Inflammatory macrophage treated with lipopolysaccharide for 4 hours (primary cell): Measurements from ENCODE around the gene GSTM4.

ENCODE experiments used
- DNase-seq: peaks from one replicate; pipeline ENCODE4 v3.0.0-alpha.2; 2020

GSTM4 gene

DNA sequence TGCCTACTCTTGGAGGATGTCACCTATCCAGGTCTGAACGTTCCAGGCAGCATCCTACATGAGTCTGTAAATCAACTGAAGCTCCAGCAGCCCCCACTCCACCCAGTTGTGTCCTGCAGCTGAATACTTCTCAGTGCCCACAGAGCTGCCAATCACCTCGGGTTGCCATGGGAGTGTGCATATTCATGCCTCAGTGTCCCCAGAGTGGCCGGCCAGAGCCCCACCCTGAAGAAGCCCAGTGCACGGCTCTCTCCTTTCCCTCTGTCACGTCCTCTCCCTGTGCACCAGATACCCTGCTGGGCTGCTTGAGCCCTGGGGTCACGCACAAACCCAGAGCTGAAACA, 16.1 kb upstream of the GSTM4 start:
- no peak for DNase-seq

- peak; percentile 77 for DNase-seq
Observed at GRCh38 chr1:109640285-109640865, 15.5 kb upstream of the GSTM4 start.

DNA sequence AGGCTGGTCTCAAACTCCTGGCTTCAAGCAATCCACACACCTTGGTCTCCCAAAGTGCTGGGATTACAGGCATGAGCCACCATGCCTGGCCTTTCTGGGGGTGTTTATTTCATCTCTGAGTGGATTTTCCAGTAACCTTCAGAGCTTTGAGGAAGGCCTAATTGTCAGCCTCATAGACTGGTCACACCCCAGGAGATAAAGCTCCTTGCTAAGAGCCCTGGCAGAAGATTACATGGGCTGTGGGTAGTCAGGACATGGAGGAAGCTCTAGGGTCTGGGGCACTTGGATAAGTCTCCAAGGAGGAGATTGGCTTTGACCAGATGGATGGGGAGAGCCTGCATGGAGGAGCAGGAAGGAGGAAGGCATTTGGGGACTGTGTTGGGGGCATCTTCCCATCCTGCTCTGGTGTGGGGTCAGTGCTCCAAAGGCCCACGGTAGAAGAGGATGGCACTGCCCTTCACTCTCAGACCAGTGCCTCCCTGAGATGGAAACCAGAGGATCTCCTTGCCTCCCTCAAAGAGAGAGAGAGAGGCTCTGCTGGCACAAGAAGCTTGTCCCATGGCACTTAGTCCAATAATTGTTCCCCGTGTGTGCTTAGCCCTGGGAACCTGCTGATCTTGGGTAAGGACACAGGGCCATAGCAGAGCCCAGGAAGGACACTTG, 14.7 kb upstream of the GSTM4 start:
- no peak for DNase-seq

GRCh38 chr1:109641861-109642260, 14.0 kb upstream of the GSTM4 start:
- DNase-seq: peak; percentile 89

- DNase-seq: peak; percentile 84
Observed at GRCh38 chr1:109642626-109643025, 13.3 kb upstream of the GSTM4 start.

DNA sequence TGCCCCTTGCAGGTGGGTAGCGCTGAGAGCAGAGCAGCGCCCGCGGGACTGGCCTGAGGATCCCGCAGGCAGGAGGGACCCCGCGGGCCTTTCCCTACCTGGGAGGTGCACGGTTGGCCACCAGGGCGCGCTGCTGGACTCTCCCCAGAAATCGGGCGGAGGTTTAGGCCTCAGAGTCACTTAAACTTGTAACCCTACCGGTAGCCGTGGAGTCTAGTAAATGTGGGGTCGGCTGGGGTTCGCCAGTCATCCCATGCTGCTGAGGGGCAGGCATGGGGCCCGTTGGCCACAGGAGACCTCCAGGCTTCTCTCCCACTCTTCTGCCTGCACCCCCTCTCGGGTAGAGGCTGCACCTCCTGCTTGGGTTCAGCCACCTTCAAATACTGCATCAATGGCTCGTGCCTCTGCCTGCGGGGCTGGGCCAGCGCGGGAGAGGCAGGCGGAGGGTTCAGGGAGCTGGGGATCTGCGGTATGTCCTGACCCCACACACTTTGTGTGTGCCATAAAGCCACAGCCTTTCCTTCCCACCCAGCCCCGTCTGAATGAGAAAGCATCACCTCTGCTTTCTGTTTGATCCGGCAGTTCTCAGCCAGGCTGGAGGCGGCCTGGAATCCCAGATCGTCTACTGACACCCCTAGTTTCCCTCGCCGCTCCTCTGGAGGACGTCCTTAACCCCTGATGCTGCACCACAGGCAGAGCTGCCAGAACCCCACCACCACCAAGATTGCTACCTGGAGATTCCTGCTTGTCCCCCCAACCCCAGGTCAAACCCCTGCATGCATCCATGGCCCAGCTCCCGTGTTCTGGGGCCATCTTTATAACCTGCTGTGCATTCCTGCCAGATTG, 12.3 kb upstream of the GSTM4 start:
- DNase-seq: peak; percentile 76

GRCh38 chr1:109644670-109645069, 11.2 kb upstream of the GSTM4 start:
- no peak for DNase-seq

DNA sequence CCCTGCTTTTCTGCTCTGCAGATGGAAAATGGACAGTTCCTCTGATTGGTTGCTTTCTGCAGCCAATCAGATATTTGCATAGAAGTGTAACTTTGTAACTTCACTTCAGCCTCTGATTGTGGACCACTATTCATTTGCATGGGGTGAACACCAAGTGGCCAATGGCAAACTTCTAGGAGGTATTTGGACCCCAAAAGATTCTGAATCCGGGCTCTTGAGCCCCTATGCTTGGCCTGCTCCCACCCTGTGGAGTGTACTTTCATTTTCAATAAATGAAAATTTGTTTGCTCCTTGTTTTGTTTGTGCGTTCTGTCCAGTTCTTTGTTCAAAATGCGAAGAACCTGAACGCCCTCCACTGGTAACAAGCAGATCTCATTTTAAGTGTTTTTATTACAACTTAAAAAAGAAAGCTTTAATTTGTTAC, 6.4 kb upstream of the GSTM4 start:
- DNase-seq: peak; percentile 36

DNA sequence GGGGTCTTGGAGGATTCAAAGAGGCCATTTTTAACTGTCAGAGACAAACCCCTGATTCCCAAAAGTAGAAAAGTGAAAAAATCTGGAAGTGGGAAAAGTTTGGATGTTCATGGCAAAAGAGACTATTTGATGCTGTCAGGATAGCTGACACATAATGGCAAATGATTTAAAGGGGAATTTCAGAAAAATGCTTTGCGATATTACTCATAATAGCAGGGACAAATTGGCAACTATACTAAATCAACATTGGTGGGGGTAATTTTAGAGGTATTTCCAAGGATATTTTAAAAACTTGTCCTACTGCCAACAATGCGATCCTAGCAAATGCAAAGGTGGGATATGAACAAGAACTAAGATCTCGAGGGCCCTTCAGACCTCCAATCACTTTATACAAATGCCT, 5.3 kb upstream of the GSTM4 start:
- DNase-seq: no peak

DNA sequence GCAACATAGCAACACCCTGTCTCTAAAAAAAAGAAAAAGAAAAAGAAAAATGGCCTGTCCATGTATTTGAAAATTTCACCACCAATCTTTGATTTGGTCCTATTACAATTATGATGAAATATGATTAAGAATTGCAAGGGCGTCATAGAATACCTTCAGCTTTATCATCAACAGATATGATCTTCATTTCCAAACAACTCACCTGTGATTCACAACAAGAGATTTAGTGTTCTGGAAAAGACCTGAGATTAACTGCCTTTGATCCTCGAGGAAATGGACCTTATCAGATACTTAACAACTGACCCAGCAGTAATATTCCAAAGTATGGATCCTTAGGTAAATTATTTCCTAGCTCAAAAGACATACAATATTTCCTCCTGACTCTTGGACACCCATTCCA, 3.5 kb upstream of the GSTM4 start:
- DNase-seq: no peak

- DNase-seq: no peak
Observed at GRCh38 chr1:109653306-109653705, 2.6 kb upstream of the GSTM4 start.

DNA sequence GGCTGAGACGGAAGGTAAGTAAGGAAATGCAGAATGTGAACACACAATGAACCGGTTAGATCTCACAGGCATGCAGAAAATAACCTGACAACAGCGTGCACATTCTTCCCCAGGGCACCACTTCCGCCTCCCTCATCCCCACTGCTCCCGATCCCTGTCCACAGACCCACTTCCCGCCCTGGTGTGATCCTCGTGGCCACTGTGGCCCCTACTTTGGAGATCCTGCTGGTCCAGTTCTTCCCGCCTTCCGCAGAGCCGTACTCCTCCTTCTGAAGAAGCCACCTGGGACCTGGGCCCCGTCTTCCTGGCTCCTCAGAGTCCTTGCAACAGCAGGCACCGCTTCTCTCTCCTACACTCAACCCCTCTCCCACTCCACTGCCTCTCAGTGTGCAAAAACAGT, 1.4 kb upstream of the GSTM4 start:
- DNase-seq: no peak

- no peak for DNase-seq
Observed at GRCh38 chr1:109657395-109657794, 1.5 kb downstream of the GSTM4 start.

DNA sequence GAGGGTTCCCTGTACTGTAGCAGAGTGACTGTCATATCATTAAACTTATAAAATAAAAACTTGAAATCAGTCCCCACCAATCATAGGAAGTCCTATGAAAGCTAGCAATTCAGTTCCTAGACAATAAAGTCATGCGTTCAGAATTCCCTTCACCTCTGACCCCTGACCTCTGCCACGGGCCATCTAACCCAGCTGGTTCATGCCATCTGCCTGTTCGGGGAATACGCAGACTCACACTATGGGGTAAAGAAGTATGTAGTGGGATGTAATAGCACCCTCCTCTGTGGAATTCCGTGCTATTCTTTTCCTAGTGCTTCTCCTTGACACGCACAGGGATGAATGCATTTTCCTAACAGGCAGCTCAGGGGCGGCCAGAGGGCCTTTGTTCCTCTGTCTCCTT, 2.1 kb downstream of the GSTM4 start:
- DNase-seq: no peak

GRCh38 chr1:109658533-109659042, 2.7 kb downstream of the GSTM4 start:
- peak; percentile 46 for DNase-seq

DNA sequence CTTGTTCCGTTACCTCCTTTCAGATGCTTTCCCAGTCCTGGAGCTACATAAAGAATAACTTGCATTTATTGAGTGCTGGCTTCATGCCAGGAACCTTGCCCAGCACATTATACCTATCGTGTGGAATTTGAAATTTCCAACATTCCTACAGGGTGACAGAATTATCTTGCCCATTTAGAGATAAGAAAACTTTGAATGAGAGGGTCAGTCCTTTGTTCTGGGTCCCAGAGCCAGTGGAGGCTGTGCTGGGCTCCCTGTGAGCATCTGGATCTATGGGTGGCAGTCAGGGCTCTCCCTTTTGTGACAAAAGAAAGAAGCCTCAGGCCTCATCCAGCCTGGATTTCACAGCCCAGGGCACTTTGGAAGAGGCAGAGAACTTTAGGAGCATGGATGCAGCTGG, 3.2 kb downstream of the GSTM4 start:
- DNase-seq: no peak

- DNase-seq: peak; percentile 56
Observed at GRCh38 chr1:109659997-109660690, 4.2 kb downstream of the GSTM4 start.

DNA sequence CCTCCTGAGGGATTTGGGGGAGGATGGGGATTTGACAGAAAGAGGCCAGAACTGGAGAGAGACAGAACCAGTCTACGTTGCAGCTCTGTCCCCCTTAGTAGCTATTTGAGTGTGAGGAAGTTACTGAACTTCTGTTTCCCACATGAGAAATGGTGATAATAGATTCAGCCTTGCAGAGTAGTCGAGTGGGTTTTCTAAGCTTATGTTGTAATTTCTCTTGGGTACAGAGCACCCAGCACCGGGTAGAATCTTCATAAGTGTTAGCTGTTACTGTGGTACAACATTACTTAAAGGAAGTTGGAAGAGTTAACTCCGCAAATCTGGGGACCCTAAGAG, 4.8 kb downstream of the GSTM4 start:
- DNase-seq: peak; percentile 21

DNA sequence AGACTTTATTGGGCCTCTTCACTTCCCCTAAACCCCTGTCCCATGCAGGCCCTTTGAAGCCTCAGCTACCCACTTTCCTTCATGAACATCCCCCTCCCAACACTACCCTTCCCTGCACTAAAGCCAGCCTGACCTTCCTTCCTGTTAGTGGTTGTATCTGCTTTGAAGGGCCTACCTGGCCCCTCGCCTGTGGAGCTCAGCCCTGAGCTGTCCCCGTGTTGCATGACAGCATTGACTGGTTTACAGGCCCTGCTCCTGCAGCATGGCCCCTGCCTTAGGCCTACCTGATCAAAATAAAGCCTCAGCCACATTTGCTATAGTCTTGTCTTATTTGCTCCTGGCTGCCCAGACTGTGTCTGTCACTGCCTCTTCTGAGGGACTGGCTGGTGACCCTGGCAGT, 5.5 kb downstream of the GSTM4 start:
- DNase-seq: no peak

- DNase-seq: no peak
Observed at GRCh38 chr1:109664671-109665070, 8.8 kb downstream of the GSTM4 start.

DNA sequence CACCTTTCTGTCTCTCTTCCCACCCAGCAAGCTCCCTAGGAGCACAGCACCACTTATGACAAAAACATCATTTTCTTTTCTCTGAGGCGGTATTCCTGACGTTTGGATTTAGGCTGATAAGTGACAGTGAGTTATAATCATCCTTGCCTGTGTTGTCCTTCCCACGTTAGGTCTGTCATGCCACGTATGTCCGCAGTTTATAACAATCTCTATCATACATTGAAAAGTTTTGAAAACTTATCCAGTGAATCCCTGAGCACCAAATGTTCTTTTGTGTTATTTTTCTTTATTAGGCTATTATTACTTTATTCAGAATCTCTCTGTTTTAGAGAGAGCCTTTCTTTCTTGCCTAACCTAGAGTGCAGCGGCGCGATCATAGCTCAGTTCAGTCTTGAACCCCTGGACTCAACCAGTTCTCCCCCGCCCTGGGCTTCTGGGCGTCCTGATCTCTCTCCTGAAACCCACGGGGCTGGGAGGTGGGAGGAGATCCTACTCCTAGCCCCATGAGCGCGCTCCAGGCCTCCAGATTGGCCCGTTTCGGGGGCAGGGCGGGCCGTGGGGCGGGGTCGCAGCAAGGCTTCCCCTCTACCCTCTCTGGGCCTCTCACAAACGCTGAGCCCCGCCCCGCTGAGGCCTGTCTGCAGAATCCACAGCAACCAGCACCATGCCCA, 11.7 kb downstream of the GSTM4 start, which contains the start of gene GSTM2:
GSTM2 (plus strand) TSS at position 606 of the 671 bp plus-strand sequence; CDS start at position 665, 59 bp downstream.
- DNase-seq: peak; percentile 54

DNA sequence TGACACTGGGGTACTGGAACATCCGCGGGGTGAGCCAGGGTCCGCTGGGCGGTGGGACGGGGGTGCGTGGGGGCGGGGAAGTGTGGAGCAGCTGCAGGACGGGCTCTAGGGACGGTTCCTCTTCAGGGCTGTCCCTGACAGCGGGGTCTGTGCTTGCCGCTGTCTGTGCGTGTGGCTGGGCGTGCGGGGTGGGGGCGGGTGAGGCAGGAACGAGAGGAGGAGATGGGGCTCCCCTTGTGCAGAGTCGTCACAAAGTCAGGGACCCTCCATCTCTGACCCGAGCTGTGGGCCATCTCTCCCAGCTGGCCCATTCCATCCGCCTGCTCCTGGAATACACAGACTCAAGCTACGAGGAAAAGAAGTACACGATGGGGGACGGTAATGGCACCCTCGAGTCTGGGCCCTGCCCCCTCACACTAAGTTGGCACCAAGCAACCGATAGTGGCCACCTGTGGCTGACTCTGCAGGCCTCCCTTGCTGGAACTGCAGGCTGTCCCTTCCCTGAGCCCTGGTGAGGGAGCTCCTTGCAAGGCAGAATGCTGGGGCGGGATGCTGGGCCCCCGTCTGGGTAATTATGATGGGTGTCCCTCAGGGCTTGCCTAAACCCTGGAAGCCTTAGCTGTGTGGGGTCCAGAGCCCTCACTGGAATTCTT, 12.3 kb downstream of the GSTM4 start:
- no peak for DNase-seq
